ENCODE measurements around the gene ZNF236. TPM values are rescaled to one million over a fixed set of nuclear protein-coding genes. Genes with fewer than 3 reads are reported as not detected.
"Not testable (repeated sequence)": the region's sequence is repeated elsewhere in the genome, so short reads cannot be mapped to it uniquely, and the experiment has no call there.

ZNF236 gene
- total RNA-seq, 4 donors from 2014 or later = 10.1 to 15.8 (median 14.8) TPM

- H3K4me1 ChIP-seq = no peaks in the 10 kb centered on the region
- no peak overlapping the region for H3K27ac ChIP-seq (replicated peaks in 1 of 4)
- peaks cover 18 to 74% (median 35%) of the 10 kb centered on the region in 4 donors for H3K36me3 ChIP-seq
- no peak for DNase-seq (ENCODE audit: extremely low spot score)
- H3K9me3 ChIP-seq = no peaks in the 10 kb centered on the region
- H3K27me3 ChIP-seq = no peaks in the 10 kb centered on the region
- 73% methylated on average over 6 of the region's 6 CpGs for WGBS
- intact Hi-C loops (cut with DNase I) = no loop called here
- H3K4me3 ChIP-seq = no peak overlapping the region
- TF ChIP-seq CTCF (IDR thresholded peaks at IDR 0.05) (no peak), POLR2AphosphoS5 (IDR thresholded peaks at IDR 0.05) (peak in 1 of 2 donors; percentile 25), POLR2A (IDR thresholded peaks at IDR 0.05; ENCODE audit: low read depth) (no peak)
Measured at GRCh38 chr18:76943542-76944339, 121.4 kb downstream of the ZNF236 start.

GRCh38 chr18:76944346-76944745 is 122.0 kb downstream of the ZNF236 start:
- not testable (repeated sequence) for H3K4me3 ChIP-seq

GRCh38 chr18:76948345-76948744 is 126.0 kb downstream of the ZNF236 start:
- no peaks in the 10 kb centered on the region for H3K27me3 ChIP-seq
- H3K4me3 ChIP-seq = no peak overlapping the region
- no peak for TF ChIP-seq POLR2AphosphoS5 (IDR thresholded peaks at IDR 0.05)
- no peak for TF ChIP-seq CTCF (IDR thresholded peaks at IDR 0.05)
- no peak for TF ChIP-seq EP300 (IDR thresholded peaks at IDR 0.05)
- intact Hi-C loops (cut with DNase I) = no loop called here
- H3K36me3 ChIP-seq = peaks cover 15 to 87% (median 29%) of the 10 kb centered on the region in 4 donors
- H3K27ac ChIP-seq (replicated peaks in 1 of 4) = no peak overlapping the region
- 95% methylated on average over 8 of the region's 8 CpGs for WGBS
- no peak for DNase-seq (ENCODE audit: extremely low spot score)
- H3K9me3 ChIP-seq = no peaks in the 10 kb centered on the region
- peaks cover 4 to 7% (median 5%) of the 10 kb centered on the region in 4 donors for H3K4me1 ChIP-seq

More at GRCh38 chr18:76944346-76944745, 122.0 kb downstream of the ZNF236 start:
- intact Hi-C loops (cut with DNase I); H3K27ac ChIP-seq (replicated peaks in 1 of 4); H3K9me3 ChIP-seq; H3K4me1 ChIP-seq; H3K27me3 ChIP-seq; DNase-seq (ENCODE audit: extremely low spot score): not testable (repeated sequence)
- 99% methylated on average over 8 of the region's 8 CpGs for WGBS
- H3K36me3 ChIP-seq = peaks cover 15 to 73% (median 30%) of the 10 kb centered on the region in 4 donors

- Histone ChIP-seq H3K9me3 (no peaks in the 10 kb centered on the region), H3K36me3 (peaks cover 23 to 69% (median 40%) of the 10 kb centered on the region in 4 donors), H3K27ac (replicated peaks in 1 of 4) (no peak overlapping the region), H3K4me3 (no peak overlapping the region), H3K4me1 (peaks cover 10 to 19% (median 17%) of the 10 kb centered on the region in 4 donors), H3K27me3 (no peaks in the 10 kb centered on the region)
- TF ChIP-seq CTCF (IDR thresholded peaks at IDR 0.05) = no peak
- no peak for DNase-seq (ENCODE audit: extremely low spot score)
- 92% methylated on average over 12 of the region's 12 CpGs for WGBS
- intact Hi-C loops (cut with DNase I) = no loop called here
Measured at GRCh38 chr18:76951456-76952247, 129.3 kb downstream of the ZNF236 start.

- peak overlapping the region in 2 of 4 donors; percentile 56 to 63 for H3K27ac ChIP-seq (replicated peaks in 1 of 4)
- intact Hi-C loops (cut with DNase I) = no loop called here
- H3K36me3 ChIP-seq = peaks cover 18 to 69% (median 42%) of the 10 kb centered on the region in 4 donors
- WGBS = 82% methylated on average over 4 of the region's 4 CpGs
- TF ChIP-seq CTCF (IDR thresholded peaks at IDR 0.05) (no peak), POLR2AphosphoS5 (IDR thresholded peaks at IDR 0.05) (no peak), POLR2A (IDR thresholded peaks at IDR 0.05; ENCODE audit: low read depth) (no peak), EP300 (IDR thresholded peaks at IDR 0.05) (no peak)
- no peaks in the 10 kb centered on the region for H3K9me3 ChIP-seq
- no peaks in the 10 kb centered on the region for H3K27me3 ChIP-seq
- no peak overlapping the region for H3K4me3 ChIP-seq
- DNase-seq (ENCODE audit: extremely low spot score) = no peak
- peaks cover 10 to 19% (median 17%) of the 10 kb centered on the region in 4 donors for H3K4me1 ChIP-seq
Measured at GRCh38 chr18:76952747-76953146, 130.4 kb downstream of the ZNF236 start.
